Measurements from ENCODE around the gene ARHGEF7. TPM values are rescaled to one million over a fixed set of nuclear protein-coding genes. Genes with fewer than 3 reads are reported as not detected.

The ARHGEF7 gene
- total RNA-seq, 1 experiment from 2014 or later: 46.2 TPM

DNA sequence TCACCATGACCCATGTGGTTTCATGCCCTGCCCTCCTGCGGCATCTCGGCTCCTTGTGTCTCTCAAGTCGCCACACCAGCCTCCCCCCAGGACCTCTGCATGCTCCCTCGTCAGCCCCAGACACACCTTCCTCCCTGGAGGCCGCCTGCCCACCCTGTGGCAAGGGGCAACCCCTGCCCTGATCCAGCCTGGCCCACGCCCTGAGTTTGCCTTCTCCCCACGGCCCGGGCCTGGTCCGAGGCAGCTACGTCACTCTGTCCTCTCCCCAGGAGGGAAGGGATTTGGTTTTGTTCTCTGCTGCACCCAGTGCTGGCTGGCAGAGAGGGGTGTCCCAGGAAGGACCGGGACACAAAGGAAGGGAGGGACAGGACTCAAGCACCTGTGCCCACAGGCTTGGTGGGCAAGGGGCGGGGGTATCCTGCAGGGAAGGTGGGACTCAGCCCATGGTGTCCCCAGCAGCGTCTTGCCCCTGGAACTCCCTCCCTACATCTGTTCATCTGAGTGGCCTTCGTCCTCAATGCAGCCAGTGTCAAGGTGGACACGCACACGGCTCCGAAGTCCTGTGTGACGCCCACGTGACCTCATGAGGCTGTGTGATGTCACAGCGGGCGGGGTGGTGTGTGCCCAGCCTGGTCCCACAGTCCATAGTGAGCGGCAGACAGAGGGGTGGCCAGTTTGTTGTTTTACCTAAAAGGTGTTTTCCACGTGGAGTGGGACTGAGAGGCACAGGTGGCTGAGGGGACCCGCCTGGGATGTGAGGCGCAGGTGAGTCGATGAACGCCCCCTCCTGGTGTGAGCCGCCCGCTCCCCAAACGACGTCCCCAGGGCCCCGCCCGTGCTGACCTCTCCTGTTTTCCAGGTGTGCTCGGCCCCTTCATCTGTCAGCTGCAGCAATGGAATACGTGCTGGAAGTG is 205.1 kb downstream of the ARHGEF7 start, which contains the start of gene TEX29:
TSS of gene TEX29 (plus strand) at position 645 of the 914 bp plus-strand sequence. CDS start at position 894, 249 bp downstream.
- Histone ChIP-seq H3K9ac (ENCODE audit: low read length) (no peak within 1 kb of the TSS), H4K20me1 (ENCODE audit: insufficient read depth) (no peaks in the 10 kb centered on the region), H3K4me3 (replicated peaks in 1 of 2; ENCODE audit: low read depth in 1 of 2, low read length in 2 of 2) (no peak within 1 kb of the TSS), H3K9me2 (ENCODE audit: insufficient read depth) (no peaks in the 10 kb centered on the region), H3K4me1 (ENCODE audit: control insufficient read depth in 1 of 2, insufficient read depth in 2 of 2, low read length in 2 of 2) (no peaks in the 10 kb centered on the region), H3K27ac (ENCODE audit: low read depth, low read length) (no peak within 1 kb of the TSS), H3K36me3 (ENCODE audit: control insufficient read depth in 1 of 2, insufficient read depth in 2 of 2, low read length in 2 of 2) (no peaks in the 10 kb centered on the region), H2AFZ (ENCODE audit: low read depth, low read length, poor library complexity, severe bottlenecking) (no peak within 1 kb of the TSS), H3K9me3 (ENCODE audit: control insufficient read depth in 1 of 2, insufficient read depth in 1 of 2, low read depth in 1 of 2, low read length in 2 of 2) (no peaks in the 10 kb centered on the region), H3K4me2 (ENCODE audit: low read length) (no peak within 1 kb of the TSS), H3K79me2 (ENCODE audit: insufficient read depth, low read length) (no peaks in the 10 kb centered on the region), H3K27me3 (ENCODE audit: insufficient read depth, low read length) (no peaks in the 10 kb centered on the region)
- DNase-seq (ENCODE audit: low read depth, low spot score) (no peak), ATAC-seq (no peak; the same call in 1 of the 2 replicates)
- POLR2A ChIA-PET: no interaction called here
- TF ChIP-seq CBX3 (IDR thresholded peaks at IDR 0.05; ENCODE audit: low read depth): no peak
- no peak for TF ChIP-seq SIN3A (IDR thresholded peaks at IDR 0.05; ENCODE audit: low read depth)
- TF ChIP-seq TCF7L2 (IDR thresholded peaks at IDR 0.05; ENCODE audit: borderline replicate concordance, extremely low read depth, insufficient read depth, insufficient read length): no peak
- TF ChIP-seq EGR1 (IDR thresholded peaks at IDR 0.05; ENCODE audit: low read depth): no peak
- TF ChIP-seq, protein P1, sequence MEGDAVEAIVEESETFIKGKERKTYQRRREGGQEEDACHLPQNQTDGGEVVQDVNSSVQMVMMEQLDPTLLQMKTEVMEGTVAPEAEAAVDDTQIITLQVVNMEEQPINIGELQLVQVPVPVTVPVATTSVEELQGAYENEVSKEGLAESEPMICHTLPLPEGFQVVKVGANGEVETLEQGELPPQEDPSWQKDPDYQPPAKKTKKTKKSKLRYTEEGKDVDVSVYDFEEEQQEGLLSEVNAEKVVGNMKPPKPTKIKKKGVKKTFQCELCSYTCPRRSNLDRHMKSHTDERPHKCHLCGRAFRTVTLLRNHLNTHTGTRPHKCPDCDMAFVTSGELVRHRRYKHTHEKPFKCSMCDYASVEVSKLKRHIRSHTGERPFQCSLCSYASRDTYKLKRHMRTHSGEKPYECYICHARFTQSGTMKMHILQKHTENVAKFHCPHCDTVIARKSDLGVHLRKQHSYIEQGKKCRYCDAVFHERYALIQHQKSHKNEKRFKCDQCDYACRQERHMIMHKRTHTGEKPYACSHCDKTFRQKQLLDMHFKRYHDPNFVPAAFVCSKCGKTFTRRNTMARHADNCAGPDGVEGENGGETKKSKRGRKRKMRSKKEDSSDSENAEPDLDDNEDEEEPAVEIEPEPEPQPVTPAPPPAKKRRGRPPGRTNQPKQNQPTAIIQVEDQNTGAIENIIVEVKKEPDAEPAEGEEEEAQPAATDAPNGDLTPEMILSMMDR (IDR thresholded peaks at IDR 0.05 in 2 of 3, conservative IDR thresholded peaks at IDR 0.05 in 1 of 3; ENCODE audit: borderline replicate concordance in 1 of 3, insufficient read depth in 1 of 3, low read depth in 2 of 3, low read length in 2 of 3): no peak
- TF ChIP-seq, protein P2, sequence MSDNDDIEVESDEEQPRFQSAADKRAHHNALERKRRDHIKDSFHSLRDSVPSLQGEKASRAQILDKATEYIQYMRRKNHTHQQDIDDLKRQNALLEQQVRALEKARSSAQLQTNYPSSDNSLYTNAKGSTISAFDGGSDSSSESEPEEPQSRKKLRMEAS (IDR thresholded peaks at IDR 0.05): no peak
- TF ChIP-seq, protein P3, sequence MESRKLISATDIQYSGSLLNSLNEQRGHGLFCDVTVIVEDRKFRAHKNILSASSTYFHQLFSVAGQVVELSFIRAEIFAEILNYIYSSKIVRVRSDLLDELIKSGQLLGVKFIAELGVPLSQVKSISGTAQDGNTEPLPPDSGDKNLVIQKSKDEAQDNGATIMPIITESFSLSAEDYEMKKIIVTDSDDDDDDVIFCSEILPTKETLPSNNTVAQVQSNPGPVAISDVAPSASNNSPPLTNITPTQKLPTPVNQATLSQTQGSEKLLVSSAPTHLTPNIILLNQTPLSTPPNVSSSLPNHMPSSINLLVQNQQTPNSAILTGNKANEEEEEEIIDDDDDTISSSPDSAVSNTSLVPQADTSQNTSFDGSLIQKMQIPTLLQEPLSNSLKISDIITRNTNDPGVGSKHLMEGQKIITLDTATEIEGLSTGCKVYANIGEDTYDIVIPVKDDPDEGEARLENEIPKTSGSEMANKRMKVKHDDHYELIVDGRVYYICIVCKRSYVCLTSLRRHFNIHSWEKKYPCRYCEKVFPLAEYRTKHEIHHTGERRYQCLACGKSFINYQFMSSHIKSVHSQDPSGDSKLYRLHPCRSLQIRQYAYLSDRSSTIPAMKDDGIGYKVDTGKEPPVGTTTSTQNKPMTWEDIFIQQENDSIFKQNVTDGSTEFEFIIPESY (IDR thresholded peaks at IDR 0.05; ENCODE audit: extremely low read depth, insufficient replicate concordance, low read length): no peak
- TF ChIP-seq EZH2phosphoT487 (IDR thresholded peaks at IDR 0.05; ENCODE audit: borderline replicate concordance): no peak
- TF ChIP-seq SP1 (IDR thresholded peaks at IDR 0.05; ENCODE audit: low read depth): no peak
- TF ChIP-seq JUND (IDR thresholded peaks at IDR 0.05): no peak
- no peak for TF ChIP-seq RAD21 (IDR thresholded peaks at IDR 0.05; ENCODE audit: low read depth)
- no peak for TF ChIP-seq SRF (IDR thresholded peaks at IDR 0.05; ENCODE audit: low read depth)
- TF ChIP-seq ZFX (IDR thresholded peaks at IDR 0.05): no peak
- TF ChIP-seq, protein P4, sequence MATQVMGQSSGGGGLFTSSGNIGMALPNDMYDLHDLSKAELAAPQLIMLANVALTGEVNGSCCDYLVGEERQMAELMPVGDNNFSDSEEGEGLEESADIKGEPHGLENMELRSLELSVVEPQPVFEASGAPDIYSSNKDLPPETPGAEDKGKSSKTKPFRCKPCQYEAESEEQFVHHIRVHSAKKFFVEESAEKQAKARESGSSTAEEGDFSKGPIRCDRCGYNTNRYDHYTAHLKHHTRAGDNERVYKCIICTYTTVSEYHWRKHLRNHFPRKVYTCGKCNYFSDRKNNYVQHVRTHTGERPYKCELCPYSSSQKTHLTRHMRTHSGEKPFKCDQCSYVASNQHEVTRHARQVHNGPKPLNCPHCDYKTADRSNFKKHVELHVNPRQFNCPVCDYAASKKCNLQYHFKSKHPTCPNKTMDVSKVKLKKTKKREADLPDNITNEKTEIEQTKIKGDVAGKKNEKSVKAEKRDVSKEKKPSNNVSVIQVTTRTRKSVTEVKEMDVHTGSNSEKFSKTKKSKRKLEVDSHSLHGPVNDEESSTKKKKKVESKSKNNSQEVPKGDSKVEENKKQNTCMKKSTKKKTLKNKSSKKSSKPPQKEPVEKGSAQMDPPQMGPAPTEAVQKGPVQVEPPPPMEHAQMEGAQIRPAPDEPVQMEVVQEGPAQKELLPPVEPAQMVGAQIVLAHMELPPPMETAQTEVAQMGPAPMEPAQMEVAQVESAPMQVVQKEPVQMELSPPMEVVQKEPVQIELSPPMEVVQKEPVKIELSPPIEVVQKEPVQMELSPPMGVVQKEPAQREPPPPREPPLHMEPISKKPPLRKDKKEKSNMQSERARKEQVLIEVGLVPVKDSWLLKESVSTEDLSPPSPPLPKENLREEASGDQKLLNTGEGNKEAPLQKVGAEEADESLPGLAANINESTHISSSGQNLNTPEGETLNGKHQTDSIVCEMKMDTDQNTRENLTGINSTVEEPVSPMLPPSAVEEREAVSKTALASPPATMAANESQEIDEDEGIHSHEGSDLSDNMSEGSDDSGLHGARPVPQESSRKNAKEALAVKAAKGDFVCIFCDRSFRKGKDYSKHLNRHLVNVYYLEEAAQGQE (IDR thresholded peaks at IDR 0.05; ENCODE audit: low read depth): no peak
- TF ChIP-seq POLR2A (IDR thresholded peaks at IDR 0.05; ENCODE audit: borderline replicate concordance, extremely low read depth, insufficient read depth, insufficient read length): no peak
- TF ChIP-seq ZNF274 (IDR thresholded peaks at IDR 0.05; ENCODE audit: low read depth, low read length): no peak
- TF ChIP-seq POLR2AphosphoS5 (IDR thresholded peaks at IDR 0.05; ENCODE audit: low read depth, low read length): no peak
- intact Hi-C loops (cut with micrococcal nuclease): loop anchor here (10.0 kb wide), 1 partner anchor 65 kb away; no protein-coding TSS in a partner anchor
- BruUV-seq (replicated peaks): no TSS peak
- RAD21 ChIA-PET (ENCODE audit: low non-redundant PET in 1 of 2, low total read pairs in 2 of 2, uncharacterized antibody in 2 of 2, unreplicated experiment in 2 of 2): no interaction called here
- CTCF ChIA-PET: no interaction called here
